K562 (cell line): ENCODE results near the gene GIGYF2. TPM values are rescaled to one million over a fixed set of nuclear protein-coding genes. Genes with fewer than 3 reads are reported as not detected.

Experiments used
- ATAC-seq: fragments of 200-7000 bp; cut with Tn5 transposase; 3 replicates; pipeline ENCODE4 v1.9.1; 2020; ENCODE audit warnings: moderate library complexity
- BruUV-seq: library from RNA; stranded (reverse); fragments of 400-500 nt; replicated peaks from 2 replicates; lab custom pipeline; 2021; lab: Mats Ljungman, UMichigan
- CTCF ChIA-PET: fragments of 300-600 bp; formaldehyde crosslinking; extraction: SDS; loops from one replicate; lab custom pipeline; 2021; ENCODE audit warnings: low intra/inter-chr PET ratio; lab: Yijun Ruan, JAX
- POLR2A ChIA-PET: fragments of 300-600, 350-650 bp; sonication (Branson Sonifier 250); formaldehyde crosslinking; extraction: SDS; loops from one replicate; lab custom pipeline; 2021; ENCODE audit warnings: antibody characterized with exemption, inconsistent platforms; lab: Yijun Ruan, JAX
- DNase-seq, 4 experiments: peaks; one replicate each; pipeline versions ENCODE4 v3.0.0 to v3.0.0-alpha.2; 2011 to 2018; ENCODE audit warnings: low spot score in 3 of 4, mixed read lengths in 3 of 4; ENCODE audit errors: extremely low read depth in 1 of 4
- FAIRE-seq: peaks from 2 replicates; lab custom pipeline; 2011; peaks lifted over from hg19 to GRCh38; lab: Jason Lieb, UNC
- H2AFZ ChIP-seq: 2 replicates; pipeline ENCODE4 v1.6.0; 2011; ENCODE audit warnings: low read depth, low read length, control low read depth, inconsistent platforms
- H3K27ac ChIP-seq: fragments of 200-600 bp; 3 replicates; pipeline ENCODE4 v1.8.0; 2011; ENCODE audit warnings: low read depth, mild to moderate bottlenecking, control low read depth, inconsistent platforms, low read length, moderate library complexity, mixed read lengths; ENCODE audit errors: extremely low read depth
- H3K27me3 ChIP-seq, 2 experiments: fragments of 300-600 bp in 1 of 2; 2 replicates in 1 of 2; 3 replicates in 1 of 2; pipeline versions ENCODE4 v1.6.0 to v1.8.0; 2011; ENCODE audit warnings: inconsistent platforms in 2 of 2, low read length in 2 of 2, mild to moderate bottlenecking in 1 of 2, mixed read lengths in 1 of 2, moderate library complexity in 1 of 2; ENCODE audit not compliant: control insufficient read depth in 2 of 2, insufficient read depth in 2 of 2
- H3K36me3 ChIP-seq: fragments of 300-600 bp; 3 replicates; pipeline ENCODE4 v1.8.0; 2011; ENCODE audit warnings: mild to moderate bottlenecking, low read length, inconsistent platforms; ENCODE audit not compliant: control insufficient read depth, insufficient read depth
- H3K4me1 ChIP-seq, 2 experiments: fragments of 200-600 bp in 1 of 2; replicated peaks in 1 of 2; 2 replicates in 1 of 2; 3 replicates in 1 of 2; pipeline versions ENCODE4 v1.5.1 to v1.8.0; 2011; ENCODE audit warnings: inconsistent platforms in 2 of 2, low read length in 2 of 2, mild to moderate bottlenecking in 1 of 2, mixed read lengths in 1 of 2, moderate library complexity in 1 of 2; ENCODE audit not compliant: control insufficient read depth in 2 of 2, insufficient read depth in 2 of 2
- H3K4me2 ChIP-seq: 2 replicates; pipeline ENCODE4 v1.6.1; 2011; ENCODE audit warnings: low read length, control low read depth, inconsistent platforms, mixed read lengths; ENCODE audit not compliant: insufficient read depth
- H3K4me3 ChIP-seq: fragments of 200-600 bp; sonication (generic), shearing (Covaris generic); 2 replicates; pipeline ENCODE4 v1.5.1; 2016; ENCODE audit warnings: control low read depth, inconsistent platforms
- H3K79me2 ChIP-seq: fragments of 200-600 bp; 3 replicates; pipeline ENCODE4 v1.8.0; 2011; ENCODE audit warnings: low read length, inconsistent platforms; ENCODE audit not compliant: control insufficient read depth, insufficient read depth
- H3K9ac ChIP-seq, 2 experiments: 2 replicates each; pipeline versions ENCODE4 v1.6.0 to v1.6.1; 2011; ENCODE audit warnings: low read depth in 2 of 2, low read length in 2 of 2, control low read depth in 1 of 2, inconsistent platforms in 1 of 2, mild to moderate bottlenecking in 1 of 2, mixed read lengths in 1 of 2; ENCODE audit not compliant: insufficient read depth in 1 of 2
- H3K9me1 ChIP-seq: one replicate; pipeline ENCODE4 v1.6.0; 2011; ENCODE audit warnings: inconsistent platforms, mild to moderate bottlenecking, low read length, moderate library complexity; ENCODE audit not compliant: control insufficient read depth, insufficient read depth
- H3K9me3 ChIP-seq: replicated peaks from 2 replicates; pipeline ENCODE4 v1.5.1; 2011; ENCODE audit warnings: low read depth, low read length, inconsistent platforms; ENCODE audit not compliant: control insufficient read depth, insufficient read depth
- H4K20me1 ChIP-seq: replicated peaks from 2 replicates; pipeline ENCODE4 v1.6.1; 2011; ENCODE audit warnings: low read length, inconsistent platforms, mixed read lengths; ENCODE audit not compliant: control insufficient read depth, insufficient read depth
- C11orf30 ChIP-seq: fragments of 450-650 bp; IDR thresholded peaks from 2 replicates; pipeline ENCODE4 v1.6.1; 2016; ENCODE audit warnings: low read depth, mild to moderate bottlenecking
- CGGBP1 ChIP-seq: fragments of 250-450 bp; sonication (Bioruptor Pico); IDR thresholded peaks from 2 replicates; pipeline ENCODE4 v1.9.0; 2021; ENCODE audit warnings: mild to moderate bottlenecking
- MEIS2 ChIP-seq: fragments of 450-650 bp; IDR thresholded peaks from 2 replicates; pipeline ENCODE4 v1.6.1; 2014; ENCODE audit warnings: mild to moderate bottlenecking; ENCODE audit not compliant: partially characterized antibody
- RFX5 ChIP-seq: IDR thresholded peaks from 2 replicates; pipeline ENCODE4 v1.6.1; 2011; ENCODE audit warnings: low read depth, mild to moderate bottlenecking, improper control_type of control experiment, low read length
- TCF7L2 ChIP-seq: fragments of 150-350 bp; IDR thresholded peaks from 2 replicates; pipeline ENCODE4 v1.6.1; 2016; ENCODE audit warnings: low read depth, mild to moderate bottlenecking, low read length, moderate library complexity
- ZNF316 ChIP-seq: fragments of 450-650 bp; IDR thresholded peaks from 2 replicates; pipeline ENCODE4 v1.6.1; 2016
- in situ Hi-C: fragments of 300-500 bp; cut with MboI; formaldehyde crosslinking; loops from 4 replicates; pipeline ENCODE4 v1.15.0; 2018; ENCODE audit warnings: inconsistent platforms, mixed read lengths
- intact Hi-C: fragments of 100-400 bp; cut with micrococcal nuclease; formaldehyde crosslinking; loops from 2 replicates; pipeline ENCODE4 v1.14.2; 2022
- polyA plus RNA-seq, 8 experiments: library from polyadenylated mRNA; depleted of rRNA in 4 of 8; stranded (reverse) in 5 of 8; unstranded in 3 of 8; fragments of >200 nt; fragmentation: Nextera tagmentation in 2 of 8; fragmentation: Illumina TruSeq in 1 of 8; extraction: Ambion mirVana in 2 of 8; extraction: Trizol in 1 of 8; gene quantifications; 2 replicates each; pipeline versions ENCODE4 v1.2.1 to v1.2.3, GENCODE V29; 2011 to 2014; ENCODE audit warnings: inconsistent platforms in 1 of 8, missing spikeins in 1 of 8
- total RNA-seq, 7 experiments: library from RNA; depleted of rRNA in 6 of 7; stranded (reverse); fragments of >200 nt in 6 of 7; fragmentation: Illumina TruSeq in 2 of 7; extraction: Trizol in 2 of 7; gene quantifications; 2 replicates each; pipeline versions ENCODE4 v1.2.1 to v1.2.3, GENCODE V29; 2011 to 2021; ENCODE audit warnings: low replicate concordance in 1 of 7

GIGYF2 gene
- total and polyA plus RNA-seq, 9 of the 15 experiments (the other 6 are each of a cell fraction or from before 2014, with no cell fraction given) = 12.7 to 52.7 (median 34.9) TPM

GRCh38 chr2:232707076-232707475 is 9.9 kb downstream of the GIGYF2 start (continued):
- no peak for TF ChIP-seq TCF7L2

DNA sequence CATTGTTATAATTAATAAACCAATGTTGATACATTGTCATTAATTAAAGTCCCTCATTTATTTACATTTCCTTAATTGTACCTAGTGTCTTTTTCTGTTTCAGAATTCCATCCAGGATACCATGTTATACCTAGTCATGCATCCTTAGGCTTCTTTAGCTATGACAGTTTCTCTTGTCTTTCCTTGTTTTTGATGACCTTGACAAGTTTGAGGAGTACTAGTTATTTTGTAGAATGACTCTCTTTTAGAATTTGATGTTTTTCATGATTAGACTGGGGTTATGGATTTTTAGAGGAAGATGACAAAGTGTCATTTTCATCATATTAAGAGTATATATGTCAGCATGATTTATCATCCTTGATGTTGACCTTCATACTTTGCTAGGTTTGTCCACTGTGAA is 16.4 kb downstream of the GIGYF2 start:
- in situ Hi-C loops (no loop called here), intact Hi-C loops (no loop called here)
- no TSS peak for BruUV-seq
- TF ChIP-seq C11orf30 (peak; percentile 14; the same call in 1 of the 2 replicates), ZNF316 (peak; percentile 49), MEIS2 (peak; percentile 26), CGGBP1 (CRISPR knock-in tag) (no peak), RFX5 (no peak)
- Histone ChIP-seq H3K9me3 (no peaks in the 10 kb centered on the region), H4K20me1 (no peaks in the 10 kb centered on the region), H3K79me2 (peaks cover 86% of the 10 kb centered on the region), H3K9me1 (no peaks in the 10 kb centered on the region), H3K9ac (no peak overlapping the region), H3K4me2 (no peak overlapping the region), H2AFZ (no peak overlapping the region), H3K27me3 (no peaks in the 10 kb centered on the region), H3K27ac (no peak overlapping the region), H3K4me3 (no peak overlapping the region), H3K4me1 (no peaks in the 10 kb centered on the region; a peak in 1 of 5 replicates), H3K36me3 (peaks cover 51% of the 10 kb centered on the region; the same call in 2 of the 3 replicates)
- POLR2A ChIA-PET = no interaction called here
- DNase-seq (no peak), ATAC-seq (no peak), FAIRE-seq (no peak)
- CTCF ChIA-PET = no interaction called here
